ENCODE results near the gene GON7. TPM values are rescaled to one million over a fixed set of nuclear protein-coding genes. Genes with fewer than 3 reads are reported as not detected.
"Not testable (repeated sequence)": the region's sequence is repeated elsewhere in the genome, so short reads cannot be mapped to it uniquely, and the experiment has no call there.

Gene GON7
- total RNA-seq, 1 experiment from 2014 or later: 30.6 TPM

DNA sequence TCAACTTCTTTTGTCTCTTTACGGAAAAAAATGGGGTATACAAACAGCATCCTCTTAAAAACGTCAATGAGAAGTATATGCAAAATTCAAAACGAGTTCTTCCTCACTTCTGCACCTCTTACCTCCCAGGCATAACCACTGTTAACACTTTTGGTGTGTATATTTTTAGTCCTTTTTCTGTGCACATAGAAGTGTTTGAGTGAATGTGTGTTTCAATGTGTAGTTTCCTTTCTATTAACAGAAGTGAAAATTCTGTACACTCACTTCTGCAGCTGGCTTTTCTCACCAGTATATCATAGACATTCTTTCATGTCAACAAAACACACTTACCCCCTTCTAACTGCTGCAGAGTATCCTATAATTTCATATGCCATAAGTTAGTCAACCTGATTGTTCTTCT is 5.6 kb upstream of the GON7 start:
- no peak for DNase-seq (ENCODE audit: low read depth, low spot score)
- in situ Hi-C loops (cut with HindIII; ENCODE audit: low pct_unique_long_range_greater_than_20kb, low sequenced_read_pairs): no loop called here

DNA sequence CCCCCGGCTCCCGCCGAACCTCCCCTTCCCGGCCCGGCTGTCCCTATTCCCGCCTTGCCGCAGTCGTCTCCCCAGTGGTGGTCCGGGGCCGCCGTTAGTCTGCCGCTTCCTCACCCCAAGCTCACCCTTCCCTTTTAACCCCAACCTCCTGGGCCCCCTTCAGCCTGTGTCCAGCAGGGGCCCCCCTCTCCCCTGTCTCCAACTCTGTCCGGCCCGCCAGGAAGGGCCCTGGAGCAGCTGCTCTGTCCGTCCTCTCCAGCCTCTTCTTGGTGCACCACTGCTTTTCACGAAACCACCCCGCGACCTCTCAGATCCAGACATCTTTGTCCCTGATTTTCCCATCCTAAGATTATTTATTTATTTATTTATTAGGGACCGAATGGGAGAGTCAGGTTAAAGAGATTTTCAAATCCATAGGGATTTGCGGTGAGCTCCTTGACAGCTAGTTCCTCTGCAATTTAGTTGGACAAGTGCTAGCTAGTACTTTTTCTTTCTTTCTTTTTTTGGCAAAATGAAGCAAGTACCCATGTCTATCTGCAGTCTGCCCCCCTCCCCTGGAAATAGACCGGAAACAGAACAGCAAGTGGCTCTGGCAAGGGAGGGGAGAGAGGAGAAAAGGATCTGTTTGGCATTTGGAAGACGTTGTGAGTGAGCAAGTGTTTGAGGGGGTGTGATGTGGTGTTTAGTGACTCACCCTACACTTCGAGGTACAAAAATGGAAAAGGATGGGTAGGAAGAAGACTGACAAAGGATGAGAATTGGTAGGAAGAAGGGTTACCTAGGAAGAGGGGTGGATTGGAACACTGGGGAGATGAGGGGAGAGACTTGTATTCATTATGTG is 823 bp upstream of the GON7 start:
- in situ Hi-C loops (cut with HindIII; ENCODE audit: low pct_unique_long_range_greater_than_20kb, low sequenced_read_pairs): no loop called here
- peak; percentile 60 for DNase-seq (ENCODE audit: low read depth, low spot score)

- DNase-seq (ENCODE audit: low read depth, low spot score): no peak
- in situ Hi-C loops (cut with HindIII; ENCODE audit: low pct_unique_long_range_greater_than_20kb, low sequenced_read_pairs): no loop called here
Measured at GRCh38 chr14:93201155-93201704, 5.6 kb downstream of the GON7 start.

GRCh38 chr14:93200553-93200952 is 6.3 kb downstream of the GON7 start:
- DNase-seq (ENCODE audit: low read depth, low spot score): no peak
- in situ Hi-C loops (cut with HindIII; ENCODE audit: low pct_unique_long_range_greater_than_20kb, low sequenced_read_pairs): no loop called here

DNA sequence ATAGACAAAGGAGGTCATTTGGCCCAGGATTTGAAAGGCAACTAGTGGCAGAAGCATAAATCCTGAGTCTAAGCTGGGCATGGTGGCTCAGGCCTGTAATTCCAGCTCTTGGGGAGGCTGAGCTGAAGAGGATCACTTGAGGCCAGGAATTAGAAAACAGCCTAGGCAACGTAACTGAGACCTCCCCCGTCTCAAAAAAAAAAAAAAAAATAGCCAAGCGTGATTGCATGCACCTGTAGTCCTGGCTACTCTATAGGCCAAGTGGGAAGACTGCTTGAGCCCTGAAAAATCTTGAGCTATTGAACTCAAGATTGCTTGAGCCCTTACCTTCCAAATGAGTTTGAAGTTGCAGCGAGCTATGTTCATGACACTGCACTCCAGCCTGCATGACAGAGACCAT is 7.8 kb downstream of the GON7 start:
- DNase-seq (ENCODE audit: low read depth, low spot score): no peak
- in situ Hi-C loops (cut with HindIII; ENCODE audit: low pct_unique_long_range_greater_than_20kb, low sequenced_read_pairs): no loop called here

- in situ Hi-C loops (cut with HindIII; ENCODE audit: low pct_unique_long_range_greater_than_20kb, low sequenced_read_pairs): no loop called here
- DNase-seq (ENCODE audit: low read depth, low spot score): peak; percentile 50
Measured at GRCh38 chr14:93195316-93195999, 11.4 kb downstream of the GON7 start.

GRCh38 chr14:93186956-93187355 is 19.9 kb downstream of the GON7 start:
- in situ Hi-C loops (cut with HindIII; ENCODE audit: low pct_unique_long_range_greater_than_20kb, low sequenced_read_pairs): no loop called here

GRCh38 chr14:93186466-93186865 is 20.4 kb downstream of the GON7 start:
- in situ Hi-C loops (cut with HindIII; ENCODE audit: low pct_unique_long_range_greater_than_20kb, low sequenced_read_pairs): no loop called here

More at GRCh38 chr14:93186956-93187355, 19.9 kb downstream of the GON7 start:
- no peak for DNase-seq (ENCODE audit: low read depth, low spot score)

GRCh38 chr14:93185349-93185720 is 21.5 kb downstream of the GON7 start:
- DNase-seq (ENCODE audit: low read depth, low spot score): no peak
- in situ Hi-C loops (cut with HindIII; ENCODE audit: low pct_unique_long_range_greater_than_20kb, low sequenced_read_pairs): no loop called here

More at GRCh38 chr14:93186466-93186865, 20.4 kb downstream of the GON7 start:
- peak; percentile 77 for DNase-seq (ENCODE audit: low read depth, low spot score)

DNA sequence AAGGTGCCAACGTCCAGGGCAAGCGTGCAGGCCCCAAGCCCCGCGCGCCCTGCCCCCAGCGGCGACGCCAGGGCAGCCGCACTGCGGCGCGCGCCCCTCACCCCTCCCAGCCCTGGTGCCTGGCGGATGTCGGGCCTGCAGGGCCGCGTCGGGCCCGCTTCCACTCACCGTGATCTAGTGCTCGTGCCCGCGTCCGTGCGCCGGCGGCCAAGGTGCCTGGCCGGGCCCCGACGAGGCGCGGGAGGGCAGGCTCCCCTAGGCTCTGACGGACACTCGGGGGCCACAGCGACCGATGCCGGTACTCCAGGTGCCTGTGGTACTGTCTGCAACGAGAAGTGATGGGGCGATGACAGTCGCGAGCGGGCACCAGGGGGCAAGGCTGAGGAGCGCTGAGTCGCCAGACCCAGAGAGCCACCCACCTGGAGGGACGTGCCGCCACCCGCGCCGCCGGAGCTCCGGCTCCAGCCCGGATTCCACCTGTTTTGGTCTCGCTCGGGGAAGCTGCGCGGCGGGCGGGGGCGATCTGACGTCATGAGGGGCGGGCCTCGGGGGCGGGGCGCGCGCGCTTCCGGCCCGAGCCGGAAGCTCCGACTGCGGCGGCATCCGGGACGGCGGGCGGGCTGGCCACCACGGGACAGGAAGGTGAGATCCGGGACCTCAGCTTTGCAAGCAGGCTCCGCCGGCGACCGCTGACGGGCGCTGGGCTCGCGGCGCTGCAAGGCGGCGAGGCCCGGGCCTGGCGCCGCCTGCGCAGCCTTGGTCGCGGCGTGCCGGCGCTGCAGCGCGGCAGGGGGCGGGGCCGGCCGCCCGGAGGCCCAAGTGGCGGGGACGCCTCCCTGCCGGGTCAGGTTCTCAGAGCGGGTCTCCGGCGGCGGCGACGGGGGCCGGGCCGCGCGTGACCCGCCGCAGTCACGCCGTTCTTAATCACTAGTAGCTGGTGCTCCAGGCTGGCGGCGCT is 22.2 kb downstream of the GON7 start, which contains the start of the genes LYSET and MOAP1:
LYSET (plus strand) TSS at position 927 of the 958 bp plus-strand sequence. CDS start 89 bp downstream, outside the sequence.
MOAP1 (minus strand) TSS at position 507 of the 958 bp plus-strand sequence. CDS start 655 bp downstream, outside the sequence.
- in situ Hi-C loops (cut with HindIII; ENCODE audit: low pct_unique_long_range_greater_than_20kb, low sequenced_read_pairs): no loop called here
- peak; percentile 92 for DNase-seq (ENCODE audit: low read depth, low spot score)

GRCh38 chr14:93183596-93184317 is 23.1 kb downstream of the GON7 start:
- in situ Hi-C loops (cut with HindIII; ENCODE audit: low pct_unique_long_range_greater_than_20kb, low sequenced_read_pairs): no loop called here
- no peak for DNase-seq (ENCODE audit: low read depth, low spot score)

GRCh38 chr14:93175492-93175891 is 31.4 kb downstream of the GON7 start:
- no peak for DNase-seq (ENCODE audit: low read depth, low spot score)
- in situ Hi-C loops (cut with HindIII; ENCODE audit: low pct_unique_long_range_greater_than_20kb, low sequenced_read_pairs): no loop called here

GRCh38 chr14:93174731-93175130 is 32.1 kb downstream of the GON7 start:
- DNase-seq (ENCODE audit: low read depth, low spot score): not testable (repeated sequence)

DNA sequence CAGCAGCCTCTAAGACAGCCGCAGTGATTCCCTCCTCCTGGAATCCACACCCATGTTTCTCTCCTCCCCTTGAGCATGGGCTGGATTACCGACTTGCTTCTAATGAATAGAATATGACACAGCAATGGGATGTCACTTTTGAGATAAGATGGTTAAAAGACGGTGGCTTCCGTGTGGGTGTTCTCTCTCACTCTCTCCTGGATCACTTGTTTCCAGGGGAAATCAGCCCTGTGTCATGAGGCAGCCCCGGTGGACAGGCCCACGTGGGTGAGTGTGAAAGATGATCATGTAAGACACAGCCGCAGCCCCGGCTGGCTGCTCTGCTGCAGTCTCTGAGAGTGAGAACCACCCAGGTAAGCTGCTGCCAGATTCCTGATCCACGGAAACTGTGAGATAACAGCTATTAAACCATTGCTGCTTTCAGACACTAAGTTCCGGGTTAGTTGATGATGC is 32.9 kb downstream of the GON7 start:
- in situ Hi-C loops (cut with HindIII; ENCODE audit: low pct_unique_long_range_greater_than_20kb, low sequenced_read_pairs): no loop called here
- DNase-seq (ENCODE audit: low read depth, low spot score): peak; percentile 49

More at GRCh38 chr14:93174731-93175130, 32.1 kb downstream of the GON7 start:
- in situ Hi-C loops (cut with HindIII; ENCODE audit: low pct_unique_long_range_greater_than_20kb, low sequenced_read_pairs): not testable (repeated sequence)

DNA sequence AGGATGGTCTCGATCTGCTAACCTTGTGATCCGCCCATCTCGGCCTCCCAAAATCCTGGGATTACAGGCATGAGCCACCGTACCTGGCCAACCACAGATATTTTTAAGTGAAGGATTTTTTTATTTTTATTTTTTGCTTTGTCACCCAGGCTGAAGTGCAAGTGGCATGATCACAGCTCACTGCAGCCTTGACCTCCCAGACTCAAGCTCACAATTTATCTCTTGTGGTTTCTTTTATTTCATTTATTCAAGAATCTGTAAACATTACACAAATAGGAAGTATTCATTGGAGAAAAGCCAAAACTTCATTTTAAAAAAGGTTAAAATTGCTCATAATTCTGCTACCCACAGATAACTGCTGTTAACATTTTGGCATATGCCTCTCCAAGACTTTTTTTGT is 35.5 kb downstream of the GON7 start:
- in situ Hi-C loops (cut with HindIII; ENCODE audit: low pct_unique_long_range_greater_than_20kb, low sequenced_read_pairs): no loop called here
- no peak for DNase-seq (ENCODE audit: low read depth, low spot score)

DNA sequence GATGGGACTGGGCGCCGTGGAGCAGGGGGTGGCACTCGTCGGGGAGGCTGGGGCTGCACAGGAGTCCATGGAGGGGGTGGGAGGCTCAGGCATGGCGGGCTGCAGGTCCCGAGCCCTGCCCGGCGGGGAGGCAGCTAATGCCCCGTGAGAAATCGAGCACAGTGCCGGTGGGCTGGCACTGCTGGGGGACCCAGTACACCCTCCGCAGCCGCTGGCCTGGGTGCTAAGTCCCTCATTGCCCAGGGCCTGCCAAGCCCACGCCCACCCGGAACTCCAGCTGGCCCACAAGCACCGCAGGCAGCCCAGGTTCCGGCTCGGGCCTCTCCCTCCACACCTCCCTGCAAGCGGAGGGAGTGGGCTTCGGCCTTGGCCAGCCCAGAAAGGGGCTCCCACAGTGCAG is 36.7 kb downstream of the GON7 start:
- in situ Hi-C loops (cut with HindIII; ENCODE audit: low pct_unique_long_range_greater_than_20kb, low sequenced_read_pairs); DNase-seq (ENCODE audit: low read depth, low spot score): not testable (repeated sequence)

DNA sequence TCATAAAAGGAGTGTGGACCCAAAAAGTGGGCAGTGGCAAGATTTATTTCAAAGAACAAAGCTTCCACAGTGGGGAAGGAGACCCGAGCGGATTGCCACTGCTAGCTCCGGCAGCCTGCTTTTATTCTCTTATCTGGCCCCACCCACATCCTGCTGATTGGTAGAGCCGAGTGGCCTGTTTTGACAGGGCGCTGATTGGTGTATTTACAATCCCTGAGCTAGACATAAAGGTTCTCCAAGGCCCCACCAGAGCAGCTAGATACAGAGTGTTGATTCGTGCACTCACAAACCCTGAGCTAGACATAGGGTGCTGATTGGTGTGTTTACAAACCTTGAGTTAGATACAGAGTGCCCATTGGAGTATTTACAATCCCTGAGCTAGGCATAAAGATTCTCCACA is 37.2 kb downstream of the GON7 start:
- DNase-seq (ENCODE audit: low read depth, low spot score); in situ Hi-C loops (cut with HindIII; ENCODE audit: low pct_unique_long_range_greater_than_20kb, low sequenced_read_pairs): not testable (repeated sequence)
